Liver (tissue), 3 donors: ENCODE data around the gene SGIP1.

Experiments used
- ATF3 ChIP-seq: IDR thresholded peaks from 2 replicates; pipeline ENCODE4 v1.6.1; 2016; ENCODE audit warnings: antibody characterized with exemption
- EGR1 ChIP-seq, 2 donors: IDR thresholded peaks; 2 replicates each; pipeline ENCODE4 v1.6.1; 2016 to 2018; ENCODE audit warnings: antibody characterized with exemption in 2 of 2, low read depth in 2 of 2
- FOXA1 ChIP-seq: IDR thresholded peaks from 2 replicates; pipeline ENCODE4 v1.6.1; 2016; ENCODE audit warnings: antibody characterized with exemption
- GABPA ChIP-seq, 2 donors: IDR thresholded peaks in 1 of 2; conservative IDR thresholded peaks in 1 of 2; 2 replicates each; pipeline ENCODE4 v1.6.1; 2016; ENCODE audit warnings: antibody characterized with exemption in 2 of 2, mild to moderate bottlenecking in 1 of 2, moderate library complexity in 1 of 2
- HNF4A ChIP-seq, 2 donors: conservative IDR thresholded peaks; 2 replicates each; pipeline ENCODE4 v1.6.1; 2016; ENCODE audit warnings: antibody characterized with exemption in 2 of 2, mild to moderate bottlenecking in 2 of 2
- JUND ChIP-seq, 2 donors: IDR thresholded peaks; 2 replicates each; pipeline ENCODE4 v1.6.1; 2016; ENCODE audit warnings: antibody characterized with exemption in 2 of 2
- RAD21 ChIP-seq, 2 donors: IDR thresholded peaks; 2 replicates each; pipeline ENCODE4 v1.6.1; 2016; ENCODE audit warnings: antibody characterized with exemption in 2 of 2, mild to moderate bottlenecking in 2 of 2
- SP1 ChIP-seq: IDR thresholded peaks from 2 replicates; pipeline ENCODE4 v1.6.1; 2018; ENCODE audit warnings: antibody characterized with exemption, mild to moderate bottlenecking
- TAF1 ChIP-seq: conservative IDR thresholded peaks from 2 replicates; pipeline ENCODE4 v1.6.1; 2016; ENCODE audit warnings: antibody characterized with exemption, mild to moderate bottlenecking
- YY1 ChIP-seq: IDR thresholded peaks from 2 replicates; pipeline ENCODE4 v1.6.1; 2016; ENCODE audit warnings: antibody characterized with exemption, mild to moderate bottlenecking
- TF ChIP-seq, protein P1 (sequence below): fragments of 150-350 bp; IDR thresholded peaks from 2 replicates; pipeline ENCODE4 v1.5.1; 2017; ENCODE audit warnings: improper control_type of control experiment, low read depth, low read length; ENCODE audit not compliant: missing input control
- TF ChIP-seq, protein P2 (sequence below): IDR thresholded peaks from 2 replicates; pipeline ENCODE4 v1.6.1; 2016; ENCODE audit warnings: antibody characterized with exemption
- donor health status: healthy.
- donor health status: healthy.

- TF ChIP-seq GABPA (IDR thresholded peaks at IDR 0.05 in 1 of 2, conservative IDR thresholded peaks at IDR 0.05 in 1 of 2) (no peak), SP1 (no peak), ATF3 (no peak), JUND (IDR thresholded peaks at IDR 0.05) (no peak), HNF4A (conservative IDR thresholded peaks at IDR 0.05) (no peak), EGR1 (IDR thresholded peaks at IDR 0.05; ENCODE audit: low read depth in 2 of 2) (no peak), FOXA1 (no peak), YY1 (no peak), TAF1 (no peak), RAD21 (IDR thresholded peaks at IDR 0.05) (no peak)
- TF ChIP-seq, protein P1, sequence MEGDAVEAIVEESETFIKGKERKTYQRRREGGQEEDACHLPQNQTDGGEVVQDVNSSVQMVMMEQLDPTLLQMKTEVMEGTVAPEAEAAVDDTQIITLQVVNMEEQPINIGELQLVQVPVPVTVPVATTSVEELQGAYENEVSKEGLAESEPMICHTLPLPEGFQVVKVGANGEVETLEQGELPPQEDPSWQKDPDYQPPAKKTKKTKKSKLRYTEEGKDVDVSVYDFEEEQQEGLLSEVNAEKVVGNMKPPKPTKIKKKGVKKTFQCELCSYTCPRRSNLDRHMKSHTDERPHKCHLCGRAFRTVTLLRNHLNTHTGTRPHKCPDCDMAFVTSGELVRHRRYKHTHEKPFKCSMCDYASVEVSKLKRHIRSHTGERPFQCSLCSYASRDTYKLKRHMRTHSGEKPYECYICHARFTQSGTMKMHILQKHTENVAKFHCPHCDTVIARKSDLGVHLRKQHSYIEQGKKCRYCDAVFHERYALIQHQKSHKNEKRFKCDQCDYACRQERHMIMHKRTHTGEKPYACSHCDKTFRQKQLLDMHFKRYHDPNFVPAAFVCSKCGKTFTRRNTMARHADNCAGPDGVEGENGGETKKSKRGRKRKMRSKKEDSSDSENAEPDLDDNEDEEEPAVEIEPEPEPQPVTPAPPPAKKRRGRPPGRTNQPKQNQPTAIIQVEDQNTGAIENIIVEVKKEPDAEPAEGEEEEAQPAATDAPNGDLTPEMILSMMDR = no peak
- TF ChIP-seq, protein P2, sequence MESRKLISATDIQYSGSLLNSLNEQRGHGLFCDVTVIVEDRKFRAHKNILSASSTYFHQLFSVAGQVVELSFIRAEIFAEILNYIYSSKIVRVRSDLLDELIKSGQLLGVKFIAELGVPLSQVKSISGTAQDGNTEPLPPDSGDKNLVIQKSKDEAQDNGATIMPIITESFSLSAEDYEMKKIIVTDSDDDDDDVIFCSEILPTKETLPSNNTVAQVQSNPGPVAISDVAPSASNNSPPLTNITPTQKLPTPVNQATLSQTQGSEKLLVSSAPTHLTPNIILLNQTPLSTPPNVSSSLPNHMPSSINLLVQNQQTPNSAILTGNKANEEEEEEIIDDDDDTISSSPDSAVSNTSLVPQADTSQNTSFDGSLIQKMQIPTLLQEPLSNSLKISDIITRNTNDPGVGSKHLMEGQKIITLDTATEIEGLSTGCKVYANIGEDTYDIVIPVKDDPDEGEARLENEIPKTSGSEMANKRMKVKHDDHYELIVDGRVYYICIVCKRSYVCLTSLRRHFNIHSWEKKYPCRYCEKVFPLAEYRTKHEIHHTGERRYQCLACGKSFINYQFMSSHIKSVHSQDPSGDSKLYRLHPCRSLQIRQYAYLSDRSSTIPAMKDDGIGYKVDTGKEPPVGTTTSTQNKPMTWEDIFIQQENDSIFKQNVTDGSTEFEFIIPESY = no peak
Observed at GRCh38 chr1:66506393-66506687, 27.6 kb upstream of the SGIP1 start.
